Stomach smooth muscle (tissue), 2 donors: ENCODE measurements around the gene KAZALD1.

Experiments
- H3K27ac ChIP-seq: one replicate; pipeline ENCODE4 v1.7.0; 2013; ENCODE audit warnings: mild to moderate bottlenecking, low read length, inconsistent platforms
- H3K27me3 ChIP-seq, 2 donors: one replicate each; pipeline ENCODE4 v1.7.0; 2013; ENCODE audit warnings: low read length in 2 of 2; ENCODE audit not compliant: insufficient read depth in 2 of 2, control insufficient read depth in 1 of 2
- H3K36me3 ChIP-seq, 2 donors: one replicate each; pipeline ENCODE4 v1.7.0; 2013; ENCODE audit warnings: low read length in 2 of 2; ENCODE audit not compliant: control insufficient read depth in 2 of 2, insufficient read depth in 2 of 2
- H3K4me1 ChIP-seq: one replicate; pipeline ENCODE4 v1.7.0; 2013; ENCODE audit warnings: low read length; ENCODE audit not compliant: control insufficient read depth, insufficient read depth
- H3K4me3 ChIP-seq, 2 donors: one replicate each; pipeline ENCODE4 v1.7.0; 2013; ENCODE audit warnings: low read length in 2 of 2
- H3K9ac ChIP-seq, 2 donors: one replicate each; pipeline ENCODE4 v1.7.0; 2013; ENCODE audit warnings: low read length in 2 of 2, mild to moderate bottlenecking in 1 of 2
- H3K9me3 ChIP-seq, 2 donors: one replicate each; pipeline ENCODE4 v1.7.0; 2013; ENCODE audit warnings: low read length in 2 of 2; ENCODE audit not compliant: control insufficient read depth in 2 of 2
- donor health status: healthy.
- donor health status: Pancreatic carcinoma.

The KAZALD1 gene

GRCh38 chr10:101040851-101041250, 20.9 kb upstream of the KAZALD1 start:
- Histone ChIP-seq H3K27me3 (peaks cover 0 to 3% of the 10 kb centered on the region in 2 donors), H3K4me1 (peaks cover 18% of the 10 kb centered on the region), H3K36me3 (peaks cover 27 to 38% of the 10 kb centered on the region in 2 donors), H3K4me3 (no peak overlapping the region), H3K27ac (no peak overlapping the region), H3K9ac (no peak overlapping the region), H3K9me3 (no peaks in the 10 kb centered on the region)

GRCh38 chr10:101041252-101041761, 20.5 kb upstream of the KAZALD1 start:
- Histone ChIP-seq H3K27ac (no peak overlapping the region), H3K36me3 (peaks cover 22 to 34% of the 10 kb centered on the region in 2 donors), H3K4me1 (peaks cover 18% of the 10 kb centered on the region), H3K4me3 (no peak overlapping the region), H3K9me3 (no peaks in the 10 kb centered on the region), H3K9ac (no peak overlapping the region), H3K27me3 (peaks cover 0 to 3% of the 10 kb centered on the region in 2 donors)

DNA sequence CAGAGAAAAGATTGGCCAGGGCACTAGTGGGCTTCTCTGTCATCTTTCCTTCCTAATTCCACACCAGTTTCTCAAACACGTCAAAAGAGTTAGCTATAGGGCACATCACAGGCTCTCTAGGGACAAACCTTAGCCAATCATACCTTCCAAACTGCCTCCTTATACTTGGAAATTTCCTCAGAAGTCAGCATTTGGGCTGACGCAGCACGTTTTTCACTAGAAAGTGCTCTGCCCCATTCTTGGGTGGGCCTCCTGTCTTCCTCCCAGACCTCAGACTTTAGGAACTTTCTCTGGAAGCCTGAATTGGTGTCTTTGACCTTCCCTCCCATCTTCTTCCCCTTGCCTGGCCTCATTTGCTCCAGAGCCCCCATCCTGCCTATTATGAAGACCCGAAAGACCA, 19.7 kb upstream of the KAZALD1 start:
- H3K27ac ChIP-seq: peak overlapping the region; percentile 84
- H3K9ac ChIP-seq: peak overlapping the region; percentile 65 to 82
- peaks cover 18% of the 10 kb centered on the region for H3K4me1 ChIP-seq
- no peaks in the 10 kb centered on the region for H3K9me3 ChIP-seq
- H3K4me3 ChIP-seq: peak overlapping the region; percentile 53 to 85
- peaks cover 5 to 10% of the 10 kb centered on the region in 2 donors for H3K27me3 ChIP-seq
- peaks cover 14 to 25% of the 10 kb centered on the region in 2 donors for H3K36me3 ChIP-seq

GRCh38 chr10:101042667-101043362, 19.0 kb upstream of the KAZALD1 start:
- Histone ChIP-seq H3K9me3 (no peaks in the 10 kb centered on the region), H3K36me3 (peaks cover 8 to 18% of the 10 kb centered on the region in 2 donors), H3K4me3 (peak overlapping the region; percentile 53 to 85), H3K27me3 (peaks cover 12 to 17% of the 10 kb centered on the region in 2 donors), H3K27ac (peak overlapping the region; percentile 84), H3K9ac (peak overlapping the region; percentile 65 to 82), H3K4me1 (peaks cover 18% of the 10 kb centered on the region)

DNA sequence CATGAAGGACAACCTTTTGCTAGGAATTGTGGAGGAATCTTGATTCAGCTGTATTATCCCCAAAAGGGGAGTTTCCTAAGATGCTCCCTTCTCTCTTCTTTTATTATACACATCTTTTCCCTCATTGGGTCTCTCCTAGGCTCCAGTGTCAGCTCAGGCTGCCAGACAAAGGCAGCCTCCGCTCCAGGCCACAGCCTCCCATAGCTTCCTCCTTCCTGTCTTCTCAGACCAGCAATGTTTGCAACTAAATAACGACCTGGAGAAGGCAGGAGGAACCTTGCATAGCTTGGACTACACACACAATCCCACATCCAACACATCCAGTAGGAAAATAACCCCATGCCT, 18.5 kb upstream of the KAZALD1 start:
- H3K4me3 ChIP-seq: peak overlapping the region; percentile 53 to 85

GRCh38 chr10:101044117-101044516, 17.7 kb upstream of the KAZALD1 start:
- Histone ChIP-seq H3K4me3 (no peak overlapping the region), H3K36me3 (peaks cover 5 to 7% of the 10 kb centered on the region in 2 donors), H3K4me1 (peaks cover 21% of the 10 kb centered on the region), H3K9me3 (no peaks in the 10 kb centered on the region), H3K27me3 (peaks cover 25 to 29% of the 10 kb centered on the region in 2 donors), H3K9ac (no peak overlapping the region), H3K27ac (no peak overlapping the region)

More for the DNA sequence above, 18.5 kb upstream of the KAZALD1 start:
- Histone ChIP-seq H3K4me1 (peaks cover 18% of the 10 kb centered on the region), H3K9ac (peak overlapping the region; percentile 65 to 82), H3K27ac (peak overlapping the region; percentile 84), H3K27me3 (peaks cover 17 to 21% of the 10 kb centered on the region in 2 donors), H3K36me3 (peaks cover 8 to 13% of the 10 kb centered on the region in 2 donors), H3K9me3 (no peaks in the 10 kb centered on the region)

- peaks cover 44 to 49% of the 10 kb centered on the region in 2 donors for H3K27me3 ChIP-seq
- H3K9ac ChIP-seq: no peak overlapping the region
Observed at GRCh38 chr10:101046332-101047238, 15.2 kb upstream of the KAZALD1 start.

GRCh38 chr10:101047268-101047667, 14.5 kb upstream of the KAZALD1 start:
- Histone ChIP-seq H3K27me3 (peaks cover 49 to 56% of the 10 kb centered on the region in 2 donors), H3K9ac (no peak overlapping the region), H3K36me3 (no peaks in the 10 kb centered on the region), H3K27ac (no peak overlapping the region), H3K4me1 (peaks cover 20% of the 10 kb centered on the region), H3K9me3 (no peaks in the 10 kb centered on the region), H3K4me3 (no peak overlapping the region)

More at GRCh38 chr10:101046332-101047238, 15.2 kb upstream of the KAZALD1 start:
- H3K4me3 ChIP-seq: no peak overlapping the region
- no peaks in the 10 kb centered on the region for H3K36me3 ChIP-seq
- H3K4me1 ChIP-seq: peaks cover 24% of the 10 kb centered on the region
- H3K9me3 ChIP-seq: no peaks in the 10 kb centered on the region
- H3K27ac ChIP-seq: no peak overlapping the region

- Histone ChIP-seq H3K9ac (no peak overlapping the region), H3K36me3 (no peaks in the 10 kb centered on the region), H3K9me3 (no peaks in the 10 kb centered on the region), H3K27me3 (peaks cover 50 to 58% of the 10 kb centered on the region in 2 donors), H3K27ac (no peak overlapping the region), H3K4me1 (peaks cover 13% of the 10 kb centered on the region), H3K4me3 (no peak overlapping the region)
Observed at GRCh38 chr10:101047961-101048892, 13.6 kb upstream of the KAZALD1 start.
